ENCODE data around the gene GPC3. TPM values are rescaled to one million over a fixed set of nuclear protein-coding genes. Genes with fewer than 3 reads are reported as not detected.

The GPC3 gene
- total RNA-seq, 1 donor from 2014 or later: not detected

- POLR2A ChIA-PET: no interaction called here
- Mint-ChIP-seq H3K36me3 (ENCODE audit: low read depth) (no peaks in the 10 kb centered on the region), H3K9me3 (no peaks in the 10 kb centered on the region), H3K4me3 (no peak overlapping the region), H3K27me3 (no peaks in the 10 kb centered on the region), H3K4me1 (no peaks in the 10 kb centered on the region), H3K27ac (no peak overlapping the region)
- TF ChIP-seq CTCF (IDR thresholded peaks at IDR 0.05): no peak
- no peak for ATAC-seq (ENCODE audit: low read depth)
- CTCF ChIA-PET: no interaction called here
- intact Hi-C loops (cut with micrococcal nuclease): no loop called here
- DNase-seq: no peak
Observed at GRCh38 chrX:133576876-133577275, 408.5 kb downstream of the GPC3 start.

- TF ChIP-seq CTCF (IDR thresholded peaks at IDR 0.05): no peak
- intact Hi-C loops (cut with micrococcal nuclease): no loop called here
- Mint-ChIP-seq H3K4me1 (no peaks in the 10 kb centered on the region), H3K36me3 (ENCODE audit: low read depth) (no peaks in the 10 kb centered on the region), H3K9me3 (no peaks in the 10 kb centered on the region), H3K4me3 (no peak overlapping the region), H3K27ac (no peak overlapping the region), H3K27me3 (no peaks in the 10 kb centered on the region)
- no peak for DNase-seq
- POLR2A ChIA-PET: no interaction called here
- no peak for ATAC-seq (ENCODE audit: low read depth)
- CTCF ChIA-PET: no interaction called here
Observed at GRCh38 chrX:133575501-133576136, 409.8 kb downstream of the GPC3 start.

GRCh38 chrX:133574716-133575115, 410.7 kb downstream of the GPC3 start:
- intact Hi-C loops (cut with micrococcal nuclease): no loop called here

GRCh38 chrX:133570549-133570948, 414.8 kb downstream of the GPC3 start:
- intact Hi-C loops (cut with micrococcal nuclease): no loop called here
- H3K4me3 Mint-ChIP-seq: no peak overlapping the region
- no peaks in the 10 kb centered on the region for H3K36me3 Mint-ChIP-seq (ENCODE audit: low read depth)
- H3K27me3 Mint-ChIP-seq: no peaks in the 10 kb centered on the region
- POLR2A ChIA-PET: no interaction called here
- no peak for TF ChIP-seq CTCF (IDR thresholded peaks at IDR 0.05)
- ATAC-seq (ENCODE audit: low read depth): no peak
- CTCF ChIA-PET: no interaction called here
- H3K9me3 Mint-ChIP-seq: no peaks in the 10 kb centered on the region
- no peak for DNase-seq
- no peak overlapping the region for H3K27ac Mint-ChIP-seq
- H3K4me1 Mint-ChIP-seq: no peaks in the 10 kb centered on the region

More at GRCh38 chrX:133574716-133575115, 410.7 kb downstream of the GPC3 start:
- Mint-ChIP-seq H3K27ac (no peak overlapping the region), H3K9me3 (no peaks in the 10 kb centered on the region), H3K27me3 (no peaks in the 10 kb centered on the region), H3K36me3 (ENCODE audit: low read depth) (no peaks in the 10 kb centered on the region), H3K4me1 (no peaks in the 10 kb centered on the region), H3K4me3 (no peak overlapping the region)
- ChIA-PET CTCF (no interaction called here), POLR2A (no interaction called here)
- ATAC-seq (ENCODE audit: low read depth) (no peak), DNase-seq (no peak)
- no peak for TF ChIP-seq CTCF (IDR thresholded peaks at IDR 0.05)

- intact Hi-C loops (cut with micrococcal nuclease): no loop called here
- Mint-ChIP-seq H3K9me3 (no peaks in the 10 kb centered on the region), H3K4me3 (no peak overlapping the region), H3K27ac (no peak overlapping the region), H3K4me1 (no peaks in the 10 kb centered on the region), H3K27me3 (no peaks in the 10 kb centered on the region), H3K36me3 (ENCODE audit: low read depth) (no peaks in the 10 kb centered on the region)
- ChIA-PET POLR2A (no interaction called here), CTCF (no interaction called here)
- no peak for TF ChIP-seq CTCF (IDR thresholded peaks at IDR 0.05)
- no peak for DNase-seq
- no peak for ATAC-seq (ENCODE audit: low read depth)
Observed at GRCh38 chrX:133569217-133569616, 416.2 kb downstream of the GPC3 start.

Measured in activated B cell treated with CpG ODN at 0.5 μM for 24 hours (primary cell).